IMR-90 (cell line): ENCODE data around the gene CCDC9. TPM values are rescaled to one million over a fixed set of nuclear protein-coding genes. Genes with fewer than 3 reads are reported as not detected.

Experiments used
- ATAC-seq: fragments of 200-7000 bp; cut with Tn5 transposase; 2 replicates; pipeline ENCODE4 v1.9.1; 2020; ENCODE audit warnings: low read depth, mild to moderate bottlenecking, moderate library complexity
- BruUV-seq: library from RNA; stranded (reverse); fragments of 400-500 nt; replicated peaks from 2 replicates; lab custom pipeline; 2021; lab: Mats Ljungman, UMichigan
- CTCF ChIA-PET: fragments of 300-600 bp; formaldehyde crosslinking; extraction: SDS; loops from one replicate; lab custom pipeline; 2021; ENCODE audit warnings: antibody characterized with exemption; lab: Yijun Ruan, JAX
- POLR2A ChIA-PET: fragments of 300-600 bp; sonication (Branson Sonifier 250); formaldehyde crosslinking; loops from one replicate; lab custom pipeline; 2022; ENCODE audit warnings: antibody characterized with exemption; ENCODE audit not compliant: unreplicated experiment; lab: Charles Lee
- DNase-seq: peaks from one replicate; pipeline ENCODE4 v3.0.0; 2013
- H2AFZ ChIP-seq: replicated peaks from 2 replicates; pipeline ENCODE3; 2013; ENCODE audit warnings: low read length, mild to moderate bottlenecking; ENCODE audit not compliant: poor library complexity
- H2AK5ac ChIP-seq: 2 replicates; pipeline ENCODE4 v1.6.1; 2013; ENCODE audit warnings: low read depth, low read length, inconsistent platforms
- H2AK9ac ChIP-seq: replicated peaks from 2 replicates; pipeline ENCODE3; 2013; ENCODE audit warnings: mild to moderate bottlenecking, low read depth, low read length, moderate library complexity; ENCODE audit not compliant: poor library complexity
- H2BK120ac ChIP-seq: 2 replicates; pipeline ENCODE4 v1.6.1; 2013; ENCODE audit warnings: low read depth, low read length, inconsistent platforms
- H2BK15ac ChIP-seq: 3 replicates; pipeline ENCODE4 v1.6.1; 2013; ENCODE audit warnings: low read depth, low read length, inconsistent platforms
- H2BK20ac ChIP-seq: 2 replicates; pipeline ENCODE4 v1.6.1; 2013; ENCODE audit warnings: low read depth, mild to moderate bottlenecking, inconsistent platforms, low read length, moderate library complexity
- H2BK5ac ChIP-seq: 2 replicates; pipeline ENCODE4 v1.6.1; 2013; ENCODE audit warnings: mild to moderate bottlenecking, low read depth, low read length, inconsistent platforms; ENCODE audit not compliant: poor library complexity, severe bottlenecking
- H3K14ac ChIP-seq: replicated peaks from 2 replicates; pipeline ENCODE4 v1.6.1; 2013; ENCODE audit warnings: low read depth, low read length, inconsistent platforms
- H3K18ac ChIP-seq: 2 replicates; pipeline ENCODE4 v1.6.1; 2013; ENCODE audit warnings: low read depth, low read length, control low read depth
- H3K23ac ChIP-seq: 2 replicates; pipeline ENCODE4 v1.6.1; 2013; ENCODE audit warnings: low read depth, low read length, inconsistent platforms
- H3K27ac ChIP-seq: 2 replicates; pipeline ENCODE4 v1.5.1; 2013; ENCODE audit warnings: mild to moderate bottlenecking, control low read depth, low read length; ENCODE audit not compliant: insufficient read depth
- H3K27me3 ChIP-seq: 2 replicates; pipeline ENCODE4 v1.6.1; 2013; ENCODE audit warnings: low read length; ENCODE audit not compliant: control insufficient read depth, insufficient read depth
- H3K36me3 ChIP-seq: 2 replicates; pipeline ENCODE4 v1.6.1; 2013; ENCODE audit warnings: low read length, mixed read lengths; ENCODE audit not compliant: control insufficient read depth, insufficient read depth
- H3K4ac ChIP-seq: 2 replicates; pipeline ENCODE4 v1.6.1; 2013; ENCODE audit warnings: low read depth, low read length, inconsistent platforms
- H3K4me1 ChIP-seq: 2 replicates; pipeline ENCODE4 v1.6.1; 2013; ENCODE audit warnings: low read length, mixed read lengths; ENCODE audit not compliant: control insufficient read depth, insufficient read depth
- H3K4me2 ChIP-seq: 2 replicates; pipeline ENCODE4 v1.6.1; 2013; ENCODE audit warnings: low read depth, mild to moderate bottlenecking, control low read depth, low read length, moderate library complexity
- H3K4me3 ChIP-seq: 2 replicates; pipeline ENCODE4 v1.5.1; 2013; ENCODE audit warnings: low read depth, mild to moderate bottlenecking, control low read depth, low read length, moderate library complexity; ENCODE audit not compliant: insufficient read depth
- H3K56ac ChIP-seq: 2 replicates; pipeline ENCODE4 v1.6.1; 2013; ENCODE audit warnings: low read length, inconsistent platforms; ENCODE audit not compliant: insufficient read depth; ENCODE audit errors: extremely low read depth
- H3K79me1 ChIP-seq, 2 experiments: 2 replicates each; pipeline ENCODE4 v1.6.1; 2013; ENCODE audit warnings: low read length in 2 of 2, inconsistent platforms in 1 of 2, low read depth in 1 of 2
- H3K9ac ChIP-seq: 2 replicates; pipeline ENCODE4 v1.6.1; 2013; ENCODE audit warnings: low read depth, low read length, control low read depth
- H3K9me1 ChIP-seq: 2 replicates; pipeline ENCODE4 v1.6.1; 2013; ENCODE audit warnings: low read length, inconsistent platforms; ENCODE audit not compliant: insufficient read depth
- H3K9me3 ChIP-seq: 2 replicates; pipeline ENCODE4 v1.6.1; 2013; ENCODE audit warnings: low read length; ENCODE audit not compliant: control insufficient read depth, insufficient read depth
- H4K20me1 ChIP-seq: 2 replicates; pipeline ENCODE4 v1.6.1; 2013; ENCODE audit warnings: low read length, inconsistent platforms; ENCODE audit not compliant: insufficient read depth
- H4K5ac ChIP-seq: 2 replicates; pipeline ENCODE4 v1.6.1; 2013; ENCODE audit warnings: mild to moderate bottlenecking, low read depth, low read length, control low read depth
- H4K8ac ChIP-seq, 2 experiments: 2 replicates each; pipeline ENCODE4 v1.6.1; 2013; ENCODE audit warnings: low read depth in 2 of 2, low read length in 2 of 2, control low read depth in 1 of 2, inconsistent platforms in 1 of 2
- H4K91ac ChIP-seq: 2 replicates; pipeline ENCODE4 v1.6.1; 2013; ENCODE audit warnings: low read depth, low read length, inconsistent platforms; ENCODE audit not compliant: insufficient read depth
- BHLHE40 ChIP-seq: fragments of 150-350 bp; IDR thresholded peaks from 2 replicates; pipeline ENCODE4 v1.6.1; 2016; ENCODE audit warnings: mild to moderate bottlenecking, low read depth, low read length
- CEBPB ChIP-seq: IDR thresholded peaks from 2 replicates; pipeline ENCODE4 v1.6.1; 2012; ENCODE audit warnings: low read depth, low read length, improper control_type of control experiment
- CHD1 ChIP-seq: IDR thresholded peaks from 2 replicates; pipeline ENCODE4 v1.6.1; 2012; ENCODE audit warnings: low read depth, low read length, improper control_type of control experiment
- FOS ChIP-seq: fragments of 150-350 bp; IDR thresholded peaks from 2 replicates; pipeline ENCODE4 v1.6.1; 2016; ENCODE audit warnings: low read depth, low read length
- RAD21 ChIP-seq: IDR thresholded peaks from 2 replicates; pipeline ENCODE4 v1.6.1; 2012; ENCODE audit warnings: low read length, improper control_type of control experiment
- SMC3 ChIP-seq: fragments of 150-350 bp; IDR thresholded peaks from 2 replicates; pipeline ENCODE4 v1.6.1; 2016; ENCODE audit warnings: low read depth, mild to moderate bottlenecking, antibody characterized with exemption, low read length, moderate library complexity
- WGBS, 2 experiments: methylation state at CpG; one replicate each; pipeline versions ENCODE4 v1.1.5 to v1.1.7; 2013; ENCODE audit warnings: missing lambda C conversion rate in 2 of 2; ENCODE audit not compliant: insufficient read length in 1 of 2; ENCODE audit errors: extremely low coverage in 2 of 2; 5-methylcytosine and 5-hydroxymethylcytosine counted together
- dilution Hi-C: fragments of 300-500 bp; cut with HindIII; formaldehyde crosslinking; loops from one replicate; pipeline ENCODE4 v1.14.3; 2018; ENCODE audit warnings: low sequenced_read_pairs; ENCODE audit not compliant: unreplicated experiment
- in situ Hi-C: fragments of 300-500 bp; cut with MboI; formaldehyde crosslinking; loops from 3 replicates; pipeline ENCODE4 v1.14.3; 2019; ENCODE audit warnings: low sequenced_read_pairs, inconsistent platforms, mixed read lengths
- intact Hi-C: fragments of 100-400 bp; cut with micrococcal nuclease; formaldehyde crosslinking; loops from 2 replicates; pipeline ENCODE4 v1.10.0; 2022
- polyA plus RNA-seq, 3 experiments: library from polyadenylated mRNA; depleted of rRNA; stranded (reverse); fragments of >200 nt; gene quantifications; 2 replicates each; pipeline ENCODE4 v1.2.3, GENCODE V29; 2012; ENCODE audit warnings: low replicate concordance in 1 of 3
- total RNA-seq: library from RNA; depleted of rRNA; stranded (reverse); fragments of >200 nt; gene quantifications from 2 replicates; pipeline ENCODE4 v1.2.3, GENCODE V29; 2012
- TF ChIP-seq, protein P1 (sequence below): conservative IDR thresholded peaks from 2 replicates; pipeline ENCODE4 v1.5.1; 2012; ENCODE audit warnings: mild to moderate bottlenecking, low read depth, low read length, improper control_type of control experiment

Gene CCDC9
- total and polyA plus RNA-seq, 2 of the 4 experiments (the other 2 are of a cell fraction): 2.9 to 8.6 TPM

- H2BK5ac ChIP-seq: peak overlapping the region; percentile 96
- 0% methylated on average over 3 of the region's 3 CpGs; no CpG with 5 or more reads in 1 of the 2 experiments for WGBS, 2 experiments
- H3K4me1 ChIP-seq: peaks cover 17% of the 10 kb centered on the region
- TF ChIP-seq CHD1 (no peak), CEBPB (peak; percentile 25; the same call in 1 of the 2 replicates), FOS (peak; percentile 81; the same call in 1 of the 2 replicates), RAD21 (no peak), BHLHE40 (peak; percentile 40; the same call in 1 of the 2 replicates), SMC3 (no peak)
- TF ChIP-seq, protein P1, sequence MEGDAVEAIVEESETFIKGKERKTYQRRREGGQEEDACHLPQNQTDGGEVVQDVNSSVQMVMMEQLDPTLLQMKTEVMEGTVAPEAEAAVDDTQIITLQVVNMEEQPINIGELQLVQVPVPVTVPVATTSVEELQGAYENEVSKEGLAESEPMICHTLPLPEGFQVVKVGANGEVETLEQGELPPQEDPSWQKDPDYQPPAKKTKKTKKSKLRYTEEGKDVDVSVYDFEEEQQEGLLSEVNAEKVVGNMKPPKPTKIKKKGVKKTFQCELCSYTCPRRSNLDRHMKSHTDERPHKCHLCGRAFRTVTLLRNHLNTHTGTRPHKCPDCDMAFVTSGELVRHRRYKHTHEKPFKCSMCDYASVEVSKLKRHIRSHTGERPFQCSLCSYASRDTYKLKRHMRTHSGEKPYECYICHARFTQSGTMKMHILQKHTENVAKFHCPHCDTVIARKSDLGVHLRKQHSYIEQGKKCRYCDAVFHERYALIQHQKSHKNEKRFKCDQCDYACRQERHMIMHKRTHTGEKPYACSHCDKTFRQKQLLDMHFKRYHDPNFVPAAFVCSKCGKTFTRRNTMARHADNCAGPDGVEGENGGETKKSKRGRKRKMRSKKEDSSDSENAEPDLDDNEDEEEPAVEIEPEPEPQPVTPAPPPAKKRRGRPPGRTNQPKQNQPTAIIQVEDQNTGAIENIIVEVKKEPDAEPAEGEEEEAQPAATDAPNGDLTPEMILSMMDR: no peak
- no peak overlapping the region; the same call in 1 of the 2 replicates for H3K56ac ChIP-seq
- H3K23ac ChIP-seq: peak overlapping the region; percentile 49; the same call in 1 of the 2 replicates
- no peak overlapping the region for H3K4me3 ChIP-seq
- H3K9me3 ChIP-seq: no peaks in the 10 kb centered on the region
- ATAC-seq (peak; percentile 0; the same call in 1 of the 2 replicates), DNase-seq (peak; percentile 91)
- 0 out of 2 replicates have a peak overlapping the region, but pooled peaks have one; percentile 16 for H3K14ac ChIP-seq
- POLR2A ChIA-PET: no interaction called here
- H4K8ac ChIP-seq: peak overlapping the region; percentile 19 to 79; a peak in 3 of 4 replicates
- peak overlapping the region; percentile 73 for H3K4me2 ChIP-seq
- intact Hi-C loops: no loop called here
- BruUV-seq: no TSS peak
- H2BK120ac ChIP-seq: peak overlapping the region; percentile 92
- no peak overlapping the region for H4K5ac ChIP-seq
- H4K20me1 ChIP-seq: peaks cover 8% of the 10 kb centered on the region; the same call in 1 of the 2 replicates
- peak overlapping the region; percentile 75 for H3K18ac ChIP-seq
- CTCF ChIA-PET: interaction anchor here (2.0 kb wide), 1 partner anchor 10 kb away, joined by 11 read pairs; no protein-coding TSS in a partner anchor
- peaks cover 16 to 26% of the 10 kb centered on the region in 2 experiments for H3K79me1 ChIP-seq
- dilution Hi-C loops: no loop called here
- H3K9ac ChIP-seq: no peak overlapping the region
- H3K27ac ChIP-seq: peak overlapping the region; percentile 88; the same call in 1 of the 2 replicates
- peak overlapping the region; percentile 98; the same call in 1 of the 3 replicates for H2BK15ac ChIP-seq
- H2BK20ac ChIP-seq: peak overlapping the region; percentile 83
- H2AK5ac ChIP-seq: peak overlapping the region; percentile 98; the same call in 1 of the 2 replicates
- H4K91ac ChIP-seq: peak overlapping the region; percentile 87; the same call in 1 of the 2 replicates
- peaks cover under 1% of the 10 kb centered on the region; the same call in 1 of the 2 replicates for H3K36me3 ChIP-seq
- H3K9me1 ChIP-seq: peaks cover 14% of the 10 kb centered on the region
- no peaks in the 10 kb centered on the region for H3K27me3 ChIP-seq
- no peak overlapping the region for H2AFZ ChIP-seq
- peak overlapping the region; percentile 78; the same call in 1 of the 2 replicates for H3K4ac ChIP-seq
- in situ Hi-C loops: no loop called here
- no peak overlapping the region for H2AK9ac ChIP-seq
Observed at GRCh38 chr19:47253467-47253881, 2.9 kb upstream of the CCDC9 start.
